GM10847 (cell line): ENCODE data around the gene IGFBP5.

Experiments used
- POLR2A ChIP-seq: IDR thresholded peaks from 2 replicates; pipeline ENCODE4 v1.6.1; 2011; ENCODE audit not compliant: insufficient read length; ENCODE audit errors: extremely low read depth

Gene IGFBP5

GRCh38 chr2:216680951-216681629 is 14.3 kb downstream of the IGFBP5 start:
- no peak for TF ChIP-seq POLR2A

- no peak for TF ChIP-seq POLR2A
Measured at GRCh38 chr2:216679658-216680024, 15.7 kb downstream of the IGFBP5 start.

- TF ChIP-seq POLR2A, result no peak
Measured at GRCh38 chr2:216678813-216679657, 16.3 kb downstream of the IGFBP5 start.

- TF ChIP-seq POLR2A, result no peak
Measured at GRCh38 chr2:216678098-216678465, 17.3 kb downstream of the IGFBP5 start.

GRCh38 chr2:216677439-216678097 is 17.8 kb downstream of the IGFBP5 start:
- TF ChIP-seq POLR2A, result no peak

GRCh38 chr2:216676630-216677029 is 18.7 kb downstream of the IGFBP5 start:
- TF ChIP-seq POLR2A, result no peak

- TF ChIP-seq POLR2A, result no peak
Measured at GRCh38 chr2:216674376-216674775, 21.0 kb downstream of the IGFBP5 start.

GRCh38 chr2:216673609-216674008 is 21.7 kb downstream of the IGFBP5 start:
- TF ChIP-seq POLR2A, result no peak

GRCh38 chr2:216673021-216673420 is 22.3 kb downstream of the IGFBP5 start:
- TF ChIP-seq POLR2A, result no peak

GRCh38 chr2:216672466-216672865 is 22.9 kb downstream of the IGFBP5 start:
- TF ChIP-seq POLR2A, result no peak

GRCh38 chr2:216671791-216672343 is 23.5 kb downstream of the IGFBP5 start:
- no peak for TF ChIP-seq POLR2A

GRCh38 chr2:216671081-216671411 is 24.3 kb downstream of the IGFBP5 start:
- no peak for TF ChIP-seq POLR2A

GRCh38 chr2:216670266-216671080 is 24.9 kb downstream of the IGFBP5 start:
- no peak for TF ChIP-seq POLR2A

- TF ChIP-seq POLR2A, result no peak
Measured at GRCh38 chr2:216666461-216667233, 28.7 kb downstream of the IGFBP5 start.

- no peak for TF ChIP-seq POLR2A
Measured at GRCh38 chr2:216665717-216666116, 29.6 kb downstream of the IGFBP5 start.

- TF ChIP-seq POLR2A, result no peak
Measured at GRCh38 chr2:216665242-216665641, 30.1 kb downstream of the IGFBP5 start.
